Rectal smooth muscle tissue (tissue), 1 donor: ENCODE data around the gene VSIG8.

Source experiments
- H3K27ac ChIP-seq: one replicate; pipeline ENCODE4 v1.7.0; 2013; ENCODE audit warnings: low read depth, low read length, inconsistent platforms
- H3K27me3 ChIP-seq: one replicate; pipeline ENCODE4 v1.7.0; 2013; ENCODE audit warnings: low read length; ENCODE audit not compliant: control insufficient read depth, insufficient read depth
- H3K36me3 ChIP-seq: one replicate; pipeline ENCODE4 v1.7.0; 2013; ENCODE audit warnings: low read length; ENCODE audit not compliant: control insufficient read depth, insufficient read depth
- H3K4me1 ChIP-seq: one replicate; pipeline ENCODE4 v1.7.0; 2013; ENCODE audit warnings: low read length; ENCODE audit not compliant: control insufficient read depth, insufficient read depth
- H3K4me3 ChIP-seq: one replicate; pipeline ENCODE4 v1.7.0; 2013; ENCODE audit warnings: low read length
- H3K9ac ChIP-seq: one replicate; pipeline ENCODE4 v1.7.0; 2013; ENCODE audit warnings: low read length

Gene VSIG8

DNA sequence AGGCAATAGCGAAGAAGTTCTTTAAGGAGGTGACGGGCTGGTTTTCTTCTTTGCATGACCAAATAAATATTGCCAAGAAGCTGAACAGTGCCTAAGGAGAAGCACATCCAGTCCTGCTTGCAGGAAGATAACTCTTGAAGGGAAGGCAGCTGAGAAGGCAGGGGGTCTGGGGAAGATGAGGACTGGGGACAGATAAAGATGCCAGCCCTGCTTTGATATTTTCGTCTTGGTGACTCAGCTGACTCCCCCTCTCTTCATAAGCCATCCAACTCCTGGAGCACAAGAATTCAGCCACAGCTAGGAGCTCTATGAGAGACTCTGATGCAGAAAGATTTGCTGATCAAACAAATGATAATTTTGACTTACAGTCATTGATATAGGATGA is 34.1 kb upstream of the VSIG8 start:
- no peak overlapping the region for H3K9ac ChIP-seq
- no peaks in the 10 kb centered on the region for H3K4me1 ChIP-seq
- no peak overlapping the region for H3K27ac ChIP-seq
- H3K27me3 ChIP-seq = no peaks in the 10 kb centered on the region
- no peaks in the 10 kb centered on the region for H3K36me3 ChIP-seq
- H3K4me3 ChIP-seq = no peak overlapping the region

GRCh38 chr1:159895836-159896545 is 33.5 kb upstream of the VSIG8 start:
- no peaks in the 10 kb centered on the region for H3K4me1 ChIP-seq
- no peak overlapping the region for H3K9ac ChIP-seq
- no peaks in the 10 kb centered on the region for H3K27me3 ChIP-seq
- H3K4me3 ChIP-seq = no peak overlapping the region
- H3K36me3 ChIP-seq = no peaks in the 10 kb centered on the region
- H3K27ac ChIP-seq = no peak overlapping the region

DNA sequence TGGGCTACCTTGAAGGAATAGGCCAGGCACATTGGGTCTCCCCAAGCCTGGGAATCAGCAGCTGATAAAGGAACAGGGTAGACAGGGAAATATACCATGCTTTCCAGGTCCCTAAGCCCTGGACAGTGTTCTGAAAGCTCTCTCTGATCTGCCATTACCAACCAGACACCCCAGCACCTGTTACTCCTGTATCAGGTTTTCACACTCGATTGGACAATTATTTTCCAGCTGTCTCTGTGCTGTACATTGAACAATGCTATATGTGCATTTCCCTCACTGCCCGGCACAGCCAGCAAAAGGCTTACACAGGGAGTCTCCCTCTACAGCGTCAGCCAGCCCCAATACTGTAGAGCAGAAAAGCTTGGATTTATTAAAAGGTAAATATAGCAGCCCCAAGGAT is 32.8 kb upstream of the VSIG8 start:
- Histone ChIP-seq H3K36me3 (no peaks in the 10 kb centered on the region), H3K4me1 (no peaks in the 10 kb centered on the region), H3K27me3 (no peaks in the 10 kb centered on the region), H3K27ac (no peak overlapping the region), H3K9ac (no peak overlapping the region), H3K4me3 (no peak overlapping the region)

- no peak overlapping the region for H3K9ac ChIP-seq
- H3K27me3 ChIP-seq = no peaks in the 10 kb centered on the region
- H3K36me3 ChIP-seq = no peaks in the 10 kb centered on the region
- H3K27ac ChIP-seq = no peak overlapping the region
- H3K4me3 ChIP-seq = no peak overlapping the region
- no peaks in the 10 kb centered on the region for H3K4me1 ChIP-seq
These were observed 30.5 kb upstream of the VSIG8 start for GRCh38 chr1:159892944-159893343.

GRCh38 chr1:159891275-159892157 is 29.1 kb upstream of the VSIG8 start:
- Histone ChIP-seq H3K27me3 (no peaks in the 10 kb centered on the region), H3K9ac (no peak overlapping the region), H3K4me3 (no peak overlapping the region), H3K4me1 (no peaks in the 10 kb centered on the region), H3K27ac (no peak overlapping the region), H3K36me3 (no peaks in the 10 kb centered on the region)

DNA sequence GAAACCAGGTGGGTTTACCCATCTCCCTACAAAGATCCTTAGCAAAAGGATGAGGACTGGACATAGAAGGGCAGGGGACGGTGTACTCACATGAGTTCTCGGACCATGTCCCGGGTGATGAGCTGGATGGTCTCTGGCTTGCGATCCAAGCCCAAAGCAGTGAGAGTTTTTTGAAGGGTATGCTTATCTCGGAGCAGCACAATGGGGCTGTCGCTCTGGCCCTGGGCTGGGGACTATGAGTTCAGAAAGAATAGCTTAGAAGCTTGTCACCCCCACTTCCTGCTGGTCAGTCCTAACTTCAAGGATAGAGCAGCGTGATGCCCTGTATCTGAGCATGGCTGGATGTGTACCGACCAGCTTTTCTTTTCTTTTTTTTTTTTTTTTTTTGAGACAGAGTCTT is 27.9 kb upstream of the VSIG8 start:
- Histone ChIP-seq H3K4me1 (no peaks in the 10 kb centered on the region), H3K36me3 (no peaks in the 10 kb centered on the region), H3K27ac (no peak overlapping the region), H3K4me3 (no peak overlapping the region), H3K9ac (no peak overlapping the region), H3K27me3 (no peaks in the 10 kb centered on the region)

GRCh38 chr1:159889821-159890252 is 27.4 kb upstream of the VSIG8 start:
- Histone ChIP-seq H3K27me3 (no peaks in the 10 kb centered on the region), H3K36me3 (no peaks in the 10 kb centered on the region), H3K4me1 (no peaks in the 10 kb centered on the region), H3K4me3 (no peak overlapping the region), H3K27ac (no peak overlapping the region), H3K9ac (no peak overlapping the region)

DNA sequence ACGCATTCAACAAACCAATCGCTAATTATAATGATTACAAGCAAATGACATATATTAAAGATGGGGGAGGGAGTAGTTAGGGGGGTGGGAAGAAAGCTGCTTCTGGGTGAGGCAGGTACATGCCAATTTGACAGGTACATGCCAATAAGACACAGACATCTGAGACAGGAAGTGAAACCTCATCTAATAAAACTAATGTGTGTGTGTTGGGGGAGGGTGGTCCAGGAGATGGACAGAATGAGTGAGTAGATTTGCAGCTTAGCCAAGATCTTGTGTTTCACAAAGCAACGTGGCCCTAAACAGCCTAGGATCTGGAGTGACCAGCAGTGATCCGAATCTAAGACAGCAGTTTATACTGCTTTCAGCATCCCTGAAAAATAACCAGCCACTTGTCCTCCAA is 26.7 kb upstream of the VSIG8 start:
- Histone ChIP-seq H3K27me3 (no peaks in the 10 kb centered on the region), H3K36me3 (no peaks in the 10 kb centered on the region), H3K4me3 (no peak overlapping the region), H3K9ac (no peak overlapping the region), H3K4me1 (no peaks in the 10 kb centered on the region), H3K27ac (no peak overlapping the region)

GRCh38 chr1:159884296-159884695 is 21.8 kb upstream of the VSIG8 start:
- H3K4me3 ChIP-seq = no peak overlapping the region
- no peak overlapping the region for H3K9ac ChIP-seq
- H3K27me3 ChIP-seq = no peaks in the 10 kb centered on the region
- no peaks in the 10 kb centered on the region for H3K36me3 ChIP-seq
- H3K27ac ChIP-seq = no peak overlapping the region
- H3K4me1 ChIP-seq = no peaks in the 10 kb centered on the region

- Histone ChIP-seq H3K36me3 (no peaks in the 10 kb centered on the region), H3K9ac (no peak overlapping the region), H3K4me1 (no peaks in the 10 kb centered on the region), H3K27me3 (no peaks in the 10 kb centered on the region), H3K27ac (no peak overlapping the region), H3K4me3 (no peak overlapping the region)
These were observed 20.7 kb upstream of the VSIG8 start for GRCh38 chr1:159883134-159883533.

- no peaks in the 10 kb centered on the region for H3K27me3 ChIP-seq
- no peaks in the 10 kb centered on the region for H3K4me1 ChIP-seq
- no peak overlapping the region for H3K4me3 ChIP-seq
- H3K36me3 ChIP-seq = no peaks in the 10 kb centered on the region
- no peak overlapping the region for H3K9ac ChIP-seq
- H3K27ac ChIP-seq = no peak overlapping the region
These were observed 20.0 kb upstream of the VSIG8 start for GRCh38 chr1:159882527-159882862.

DNA sequence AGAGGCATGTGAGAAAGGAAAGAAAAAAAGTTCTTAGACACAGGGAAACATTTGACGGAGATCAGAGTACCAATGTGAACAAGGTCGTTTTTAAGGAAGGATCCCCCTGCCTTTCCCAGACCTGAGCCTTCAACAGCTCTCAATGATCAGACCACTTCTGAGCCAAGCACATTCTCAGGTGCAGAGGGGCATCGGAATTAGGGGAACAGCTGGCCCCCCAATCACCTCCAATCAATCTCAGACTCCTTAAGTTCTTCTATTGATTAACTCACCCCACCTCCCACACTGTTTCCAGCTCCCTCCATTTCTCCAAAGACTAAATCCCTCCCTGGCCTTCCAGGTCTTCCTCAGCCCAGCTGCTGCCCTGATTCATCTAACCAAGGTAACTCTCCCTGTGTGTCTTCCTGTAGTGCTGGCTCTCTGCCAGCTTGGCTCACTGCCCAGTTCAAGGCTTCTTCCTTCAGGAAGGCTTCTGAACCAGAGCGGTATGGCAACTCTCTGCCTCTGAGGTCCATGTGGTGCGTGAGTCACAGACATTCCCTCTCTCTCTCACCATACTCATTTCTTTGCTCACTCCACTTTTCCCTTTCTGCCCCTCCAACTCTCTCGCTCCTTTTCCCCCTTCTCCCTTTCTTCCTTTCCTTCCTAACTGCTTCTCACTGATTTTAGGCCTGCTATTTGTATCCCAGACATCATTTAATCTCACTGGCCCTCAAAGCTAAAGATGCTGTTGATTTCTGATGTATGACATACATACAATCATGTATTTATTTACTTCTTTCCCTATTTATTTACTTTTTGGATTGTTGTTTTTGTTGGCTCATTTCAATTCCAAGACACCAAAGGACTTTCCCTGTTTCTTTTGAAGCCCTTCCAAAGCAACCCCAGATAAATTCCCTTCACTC is 19.4 kb upstream of the VSIG8 start:
- H3K36me3 ChIP-seq = no peaks in the 10 kb centered on the region
- no peaks in the 10 kb centered on the region for H3K27me3 ChIP-seq
- no peak overlapping the region for H3K9ac ChIP-seq
- no peak overlapping the region for H3K27ac ChIP-seq
- H3K4me1 ChIP-seq = no peaks in the 10 kb centered on the region
- H3K4me3 ChIP-seq = no peak overlapping the region
